NCI-H1436 (cell line): Measurements from ENCODE around the gene C6orf163.
A peak's percentile ranks its signal among the peaks of the same experiment; 100 is the strongest.

Experiments used
- DNase-seq: peaks from one replicate; lab custom pipeline; 2025; lab: John Stamatoyannopoulos, UW

Gene C6orf163

GRCh38 chr6:87357479-87358196 lies 13.0 kb downstream of the C6orf163 start:
- DNase-seq = no peak

- no peak for DNase-seq
These were observed 20.1 kb downstream of the C6orf163 start for GRCh38 chr6:87364602-87365252.

GRCh38 chr6:87366072-87366827 lies 21.6 kb downstream of the C6orf163 start:
- no peak for DNase-seq

- no peak for DNase-seq
These were observed 22.3 kb downstream of the C6orf163 start for GRCh38 chr6:87366899-87367298.

GRCh38 chr6:87373377-87373776 lies 28.8 kb downstream of the C6orf163 start:
- no peak for DNase-seq

- DNase-seq = no peak
These were observed 30.7 kb downstream of the C6orf163 start for GRCh38 chr6:87375315-87375714.

GRCh38 chr6:87376643-87377042 lies 32.0 kb downstream of the C6orf163 start:
- no peak for DNase-seq

GRCh38 chr6:87378947-87379346 lies 34.3 kb downstream of the C6orf163 start:
- DNase-seq = no peak

GRCh38 chr6:87382861-87383260 lies 38.2 kb downstream of the C6orf163 start:
- no peak for DNase-seq

GRCh38 chr6:87384038-87384437 lies 39.4 kb downstream of the C6orf163 start:
- no peak for DNase-seq

- DNase-seq = no peak
These were observed 39.8 kb downstream of the C6orf163 start for GRCh38 chr6:87384449-87384848.

GRCh38 chr6:87391334-87391733 lies 46.7 kb downstream of the C6orf163 start:
- peak; percentile 14 for DNase-seq

GRCh38 chr6:87393026-87393622 lies 48.5 kb downstream of the C6orf163 start:
- peak; percentile 73 for DNase-seq

- DNase-seq = no peak
These were observed 50.8 kb downstream of the C6orf163 start for GRCh38 chr6:87395431-87395830.

GRCh38 chr6:87396595-87397392 lies 52.2 kb downstream of the C6orf163 start:
- peak; percentile 11 for DNase-seq

- DNase-seq = no peak
These were observed 53.0 kb downstream of the C6orf163 start for GRCh38 chr6:87397656-87398055.

- no peak for DNase-seq
These were observed 57.2 kb downstream of the C6orf163 start for GRCh38 chr6:87401832-87402231.

- DNase-seq = no peak
These were observed 62.9 kb downstream of the C6orf163 start for GRCh38 chr6:87407561-87407900.

GRCh38 chr6:87407901-87408720 lies 63.5 kb downstream of the C6orf163 start, which contains the start of gene CFAP206:
TSS of gene CFAP206 (plus strand) at chr6:87407972. CDS start at chr6:87409840, 1,868 bp downstream.
- DNase-seq = peak; percentile 80

GRCh38 chr6:87408721-87409155 lies 64.1 kb downstream of the C6orf163 start:
- no peak for DNase-seq
